GM21723 (cell line): Measurements from ENCODE around the gene PECR.
"Not testable (repeated sequence)": the region's sequence is repeated elsewhere in the genome, so short reads cannot be mapped to it uniquely, and the experiment has no call there.

Experiments
- ATAC-seq: cut with Tn5 transposase; IDR thresholded peaks from one replicate; pipeline ENCODE4 v1.9.1; 2021; ENCODE audit warnings: mild to moderate bottlenecking, moderate library complexity; ENCODE audit not compliant: unreplicated experiment

Gene PECR

DNA sequence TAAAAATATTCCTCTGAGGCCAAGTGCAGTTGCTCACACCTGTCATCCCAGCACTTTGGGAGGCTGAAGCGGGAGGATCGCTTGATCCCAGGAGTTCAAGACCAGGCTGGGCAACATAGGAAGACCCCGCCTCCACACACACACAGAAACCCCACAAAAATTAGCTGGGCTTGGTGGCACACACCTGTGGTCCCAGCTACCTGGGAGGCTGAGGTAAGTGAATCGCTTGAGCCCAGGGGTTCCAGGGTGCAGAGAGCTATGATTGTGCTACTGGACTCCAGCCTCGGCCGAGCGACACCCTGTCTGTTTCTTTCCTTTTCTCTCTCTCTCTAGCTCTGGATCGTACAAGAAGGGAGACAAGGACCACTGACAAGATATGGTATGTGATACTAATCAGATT is 25.7 kb upstream of the PECR start:
- no peak for ATAC-seq

GRCh38 chr2:216104691-216105090 is 23.1 kb upstream of the PECR start:
- ATAC-seq, result no peak

GRCh38 chr2:216103213-216103612 is 21.6 kb upstream of the PECR start:
- ATAC-seq, result no peak

DNA sequence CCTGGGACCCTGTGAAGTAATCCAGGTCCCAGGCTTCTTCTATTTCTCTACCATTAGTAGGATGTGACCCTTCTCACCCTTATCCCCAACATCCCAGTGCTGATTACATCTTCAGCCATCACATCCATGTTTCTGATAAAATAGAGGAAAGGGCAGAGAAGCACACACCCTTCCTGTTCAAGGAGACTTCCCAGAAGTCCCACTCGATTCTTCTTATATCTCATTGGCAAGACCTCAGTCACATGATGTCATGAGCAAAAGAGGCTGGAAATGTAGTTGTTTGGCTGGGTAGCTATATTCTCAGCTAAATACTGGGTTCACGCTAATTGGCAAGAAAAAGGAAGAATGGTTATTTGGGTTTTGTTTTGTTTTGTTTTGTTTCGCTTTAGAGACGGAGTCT is 19.5 kb upstream of the PECR start:
- no peak for ATAC-seq

- ATAC-seq, result no peak
These were observed 17.1 kb upstream of the PECR start for GRCh38 chr2:216098421-216099334.

GRCh38 chr2:216094701-216095100 is 13.1 kb upstream of the PECR start:
- no peak for ATAC-seq

- no peak for ATAC-seq
These were observed 11.0 kb upstream of the PECR start for GRCh38 chr2:216092646-216093045.

- peak; percentile 76 for ATAC-seq
These were observed 8.8 kb upstream of the PECR start for GRCh38 chr2:216090369-216090786.

DNA sequence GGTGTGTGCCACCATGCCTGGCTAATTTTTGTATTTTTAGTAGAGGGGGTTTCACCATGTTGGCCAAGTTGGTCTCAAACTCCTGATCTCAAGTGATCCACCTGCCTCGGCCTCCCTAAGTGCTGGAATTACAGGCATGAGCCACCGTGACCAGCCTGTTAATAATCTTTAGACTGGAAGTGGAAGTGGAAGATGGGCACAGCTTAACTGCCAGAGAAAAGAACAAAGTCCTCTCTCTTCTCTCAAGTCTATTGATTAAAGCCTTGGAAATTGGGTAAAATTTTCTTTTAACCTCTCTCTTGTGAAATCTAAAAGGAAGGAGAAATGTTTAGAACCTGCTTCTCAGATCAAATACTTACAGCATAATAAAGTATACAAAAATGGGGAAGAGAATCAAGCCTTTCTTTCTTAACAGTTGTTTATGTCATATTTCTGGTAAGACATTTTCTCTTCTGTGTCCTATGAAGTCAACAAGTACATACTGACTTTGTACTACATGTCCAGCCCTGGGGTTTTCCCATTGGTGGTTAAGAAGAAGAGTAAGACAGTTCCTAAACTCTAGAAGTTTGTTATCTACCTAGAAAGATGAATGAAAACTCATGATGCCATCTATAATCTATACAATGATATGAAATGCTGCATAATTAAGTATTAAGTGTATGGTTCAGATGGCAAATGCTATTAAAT is 4.7 kb upstream of the PECR start:
- ATAC-seq, result no peak

- no peak for ATAC-seq
These were observed 2.9 kb upstream of the PECR start for GRCh38 chr2:216084547-216084946.

DNA sequence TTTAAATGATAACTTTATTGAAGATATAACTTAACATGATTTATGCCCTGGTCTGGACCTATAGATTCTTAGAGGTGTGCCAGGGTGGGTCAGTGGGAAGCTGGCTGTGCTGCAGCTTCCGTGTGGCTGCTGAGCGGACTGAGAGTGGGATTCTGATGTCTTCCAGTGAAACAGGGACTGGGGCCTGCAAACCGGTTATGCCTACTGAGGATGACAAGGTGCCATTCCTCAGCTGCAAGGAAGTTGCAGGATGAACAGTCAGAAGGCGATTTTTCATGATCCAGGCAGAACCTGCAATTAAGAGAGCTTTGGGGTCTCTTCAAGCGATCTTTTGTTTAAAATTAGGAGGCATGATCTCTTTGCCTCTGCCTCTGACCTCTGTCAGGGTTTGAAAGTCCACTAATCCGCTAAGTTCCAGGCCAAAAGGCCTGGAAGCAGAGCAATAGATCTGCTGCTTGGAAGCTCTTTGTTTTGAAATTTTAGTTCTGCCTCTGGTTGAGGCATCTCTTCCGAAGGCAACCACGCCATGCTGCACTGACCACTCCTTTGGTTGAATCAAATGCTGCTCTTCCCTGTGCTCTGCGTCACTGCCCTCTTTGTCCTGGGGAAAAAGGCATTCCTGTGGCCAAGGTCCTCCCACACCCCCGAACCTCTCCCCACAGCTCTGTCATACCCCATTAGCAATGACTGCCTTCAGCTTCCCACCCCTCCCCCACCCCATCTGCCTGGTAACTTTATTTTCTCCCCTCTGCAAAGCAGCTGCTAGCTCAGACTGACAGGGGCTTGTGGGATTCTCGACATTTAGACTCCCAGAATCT is 2.1 kb upstream of the PECR start:
- no peak for ATAC-seq

GRCh38 chr2:216082805-216083204 is 1.2 kb upstream of the PECR start:
- ATAC-seq, result no peak

GRCh38 chr2:216082117-216082711 is 605 bp upstream of the PECR start:
- peak; percentile 19 for ATAC-seq

DNA sequence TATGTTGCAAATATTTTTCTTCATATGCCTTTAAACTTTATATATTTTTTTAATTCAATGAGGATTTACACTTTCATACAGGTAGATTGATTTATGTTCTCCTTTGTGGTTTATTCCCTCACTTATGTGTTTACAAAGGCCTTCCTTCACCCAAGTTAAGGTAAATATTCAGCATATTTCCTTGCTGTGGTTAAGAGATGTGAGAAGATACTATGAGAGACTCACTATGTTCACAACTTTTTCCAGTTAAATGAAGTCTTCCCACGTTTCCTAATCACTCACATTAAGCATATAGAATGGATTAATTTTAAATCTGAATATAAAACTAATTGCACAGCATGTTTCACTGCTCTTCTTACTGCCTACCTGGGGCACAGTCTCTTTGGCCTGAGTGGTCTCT is 597 bp downstream of the PECR start:
- no peak for ATAC-seq

DNA sequence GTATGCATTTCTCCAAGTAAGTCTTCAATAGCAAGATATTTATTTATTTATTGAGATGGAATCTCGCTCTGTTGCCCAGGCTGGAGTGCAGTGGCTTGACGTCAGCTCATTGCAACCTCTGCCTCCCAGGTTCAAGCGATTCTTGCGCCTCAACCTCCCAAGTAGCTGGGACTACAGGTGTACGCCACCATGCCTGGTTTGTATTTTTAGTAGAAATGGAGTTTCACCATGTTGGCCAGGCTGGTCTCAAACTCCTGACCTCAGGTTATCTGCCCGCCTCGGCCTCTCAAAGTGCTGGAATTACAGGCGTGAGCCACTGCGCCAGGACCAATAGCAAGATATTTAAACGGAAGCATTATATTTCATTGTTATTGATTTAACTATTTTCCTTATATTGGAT is 1.6 kb downstream of the PECR start:
- not testable (repeated sequence) for ATAC-seq

DNA sequence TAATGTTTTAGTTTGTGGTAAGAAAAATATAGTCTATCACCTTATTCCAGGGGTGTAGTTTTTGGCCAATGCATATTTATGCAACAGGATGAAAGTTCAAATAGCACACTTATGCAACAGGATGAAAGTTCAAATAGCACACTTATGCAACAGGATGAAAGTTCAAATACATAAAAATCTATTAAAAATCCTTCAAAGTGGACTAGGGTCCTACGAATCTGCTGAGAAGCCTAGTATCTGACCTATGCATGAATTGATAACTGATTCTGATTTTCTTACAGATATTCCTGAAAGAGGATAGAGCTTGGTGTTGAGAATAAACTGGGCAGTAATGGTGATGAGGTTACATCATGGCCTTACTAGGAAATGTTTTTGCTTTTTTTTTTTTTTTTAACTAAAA is 2.8 kb downstream of the PECR start:
- ATAC-seq, result no peak

GRCh38 chr2:216075510-216076485 is 5.8 kb downstream of the PECR start:
- ATAC-seq, result no peak

GRCh38 chr2:216074794-216075193 is 6.8 kb downstream of the PECR start:
- ATAC-seq, result no peak

- ATAC-seq, result no peak
These were observed 7.2 kb downstream of the PECR start for GRCh38 chr2:216074380-216074779.

DNA sequence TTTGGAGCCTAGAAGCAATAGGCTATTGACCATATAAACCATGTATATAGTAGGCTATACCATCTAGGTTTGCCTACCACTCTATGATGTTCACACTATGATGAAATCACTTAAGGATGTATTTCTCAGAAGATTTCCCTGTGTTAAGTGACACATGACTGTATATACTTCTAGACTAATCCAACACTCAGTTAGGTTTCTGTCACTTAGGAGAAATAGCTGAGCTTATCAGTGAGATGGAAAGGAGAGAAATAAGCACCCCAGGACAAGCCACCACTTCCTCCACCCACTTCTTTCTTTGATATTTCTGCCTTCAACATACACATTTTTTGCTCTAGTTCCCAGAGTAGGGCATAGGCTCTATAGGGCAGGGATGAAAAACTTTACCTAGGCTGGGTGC is 7.8 kb downstream of the PECR start:
- no peak for ATAC-seq
